Hepatocyte (in vitro differentiated cells): Measurements from ENCODE around the gene BLVRB. TPM values are rescaled to one million over a fixed set of nuclear protein-coding genes. Genes with fewer than 3 reads are reported as not detected.

Experiments used
- DNase-seq: peaks from one replicate; pipeline ENCODE4 v3.0.0-alpha.2; 2016; ENCODE audit warnings: low spot score
- H2AFZ ChIP-seq: fragments of 200-600 bp; sonication (generic); 2 replicates; pipeline ENCODE4 v1.6.0; 2016; ENCODE audit warnings: antibody characterized with exemption, mild to moderate bottlenecking
- H3K27ac ChIP-seq: fragments of 200-600 bp; sonication (generic); 2 replicates; pipeline ENCODE4 v1.5.1; 2016; ENCODE audit warnings: mild to moderate bottlenecking
- H3K27me3 ChIP-seq: fragments of 200-600 bp; sonication (generic); 2 replicates; pipeline ENCODE4 v1.6.1; 2016
- H3K36me3 ChIP-seq: fragments of 200-600 bp; sonication (generic); replicated peaks from 2 replicates; pipeline ENCODE4 v1.5.1; 2016; ENCODE audit warnings: low read depth; ENCODE audit not compliant: insufficient read depth
- H3K4me1 ChIP-seq: fragments of 200-600 bp; sonication (generic); 2 replicates; pipeline ENCODE4 v1.5.1; 2016; ENCODE audit warnings: mild to moderate bottlenecking, moderate library complexity; ENCODE audit not compliant: insufficient read depth
- H3K4me2 ChIP-seq: fragments of 200-600 bp; sonication (generic); 2 replicates; pipeline ENCODE4 v1.6.0; 2016
- H3K4me3 ChIP-seq: fragments of 200-600 bp; sonication (generic); 2 replicates; pipeline ENCODE4 v1.5.1; 2016; ENCODE audit warnings: mild to moderate bottlenecking
- H3K79me2 ChIP-seq: fragments of 200-600 bp; sonication (generic); 2 replicates; pipeline ENCODE4 v1.6.0; 2017; ENCODE audit warnings: mild to moderate bottlenecking
- H3K9me2 ChIP-seq: fragments of 200-600 bp; sonication (generic); replicated peaks from 2 replicates; pipeline ENCODE4 v1.6.0; 2017; ENCODE audit warnings: mild to moderate bottlenecking; ENCODE audit not compliant: insufficient read depth
- H3K9me3 ChIP-seq: fragments of 200-600 bp; sonication (generic); 2 replicates; pipeline ENCODE4 v1.5.1; 2016; ENCODE audit warnings: low read depth, mild to moderate bottlenecking
- H4K20me1 ChIP-seq: fragments of 200-600 bp; sonication (generic); 2 replicates; pipeline ENCODE4 v1.6.0; 2016; ENCODE audit warnings: mild to moderate bottlenecking; ENCODE audit not compliant: insufficient read depth, poor library complexity, severe bottlenecking
- CTCF ChIP-seq: fragments of 200-600 bp; sonication (generic); IDR thresholded peaks from 2 replicates; pipeline ENCODE4 v1.5.1; 2016; ENCODE audit warnings: antibody characterized with exemption, mild to moderate bottlenecking; ENCODE audit not compliant: poor library complexity
- EZH2 ChIP-seq: fragments of 200-600 bp; sonication (generic); IDR thresholded peaks from 2 replicates; pipeline ENCODE4 v1.6.1; 2016; ENCODE audit warnings: antibody characterized with exemption, mild to moderate bottlenecking, borderline replicate concordance
- EZH2phosphoT487 ChIP-seq: fragments of 200-600 bp; sonication (generic); IDR thresholded peaks from one replicate; pipeline ENCODE4 v1.6.1; 2018; ENCODE audit warnings: antibody characterized with exemption, mild to moderate bottlenecking, low read depth, moderate library complexity; ENCODE audit not compliant: unreplicated experiment, severe bottlenecking
- WGBS: methylation state at CpG from one replicate; pipeline ENCODE4 v1.1.6; 2016; ENCODE audit warnings: low lambda C conversion rate; ENCODE audit errors: missing lambda C conversion rate; 5-methylcytosine and 5-hydroxymethylcytosine counted together
- polyA plus RNA-seq: library from polyadenylated mRNA; unstranded; fragments of >200 nt; fragmentation: Nextera tagmentation; extraction: Ambion mirVana; gene quantifications from 2 replicates; pipeline ENCODE4 v1.2.1, GENCODE V29; 2016
- total RNA-seq: library from RNA; depleted of rRNA; stranded (reverse); fragments of >200 nt; gene quantifications from 2 replicates; pipeline ENCODE4 v1.2.3, GENCODE V29; 2014

BLVRB gene
- total and polyA plus RNA-seq, 2 experiments from 2014 or later: 114 to 157 TPM

- peak within 1 kb of the TSS; percentile 55 for H2AFZ ChIP-seq
- H3K79me2 ChIP-seq: peaks cover 33% of the 10 kb centered on the region
- H3K36me3 ChIP-seq: no peaks in the 10 kb centered on the region
- under 1% methylated on average over 69 of the region's 75 CpGs for WGBS
- peak within 1 kb of the TSS; percentile 39 for H3K4me3 ChIP-seq
- no peaks in the 10 kb centered on the region for H4K20me1 ChIP-seq
- peak; percentile 100 for DNase-seq
- no peak for TF ChIP-seq EZH2phosphoT487
- peak; percentile 95 for TF ChIP-seq CTCF
- no peaks in the 10 kb centered on the region for H3K27me3 ChIP-seq
- no peaks in the 10 kb centered on the region for H3K9me2 ChIP-seq
- H3K9me3 ChIP-seq: no peaks in the 10 kb centered on the region
- peak within 1 kb of the TSS; percentile 95 for H3K4me2 ChIP-seq
- peaks cover 13% of the 10 kb centered on the region for H3K4me1 ChIP-seq
- H3K27ac ChIP-seq: peak within 1 kb of the TSS; percentile 99
Measured at GRCh38 chr19:40425450-40426287, 39.9 kb downstream of the BLVRB start, which contains the start of gene SERTAD1. SERTAD1 (minus strand) TSS chr19:40425992; CDS start chr19:40423546, 2,446 bp downstream.

GRCh38 chr19:40424637-40425449, 40.7 kb downstream of the BLVRB start:
- peaks cover 17% of the 10 kb centered on the region for H3K4me1 ChIP-seq
- no peak for TF ChIP-seq EZH2
- no peak for TF ChIP-seq CTCF
- no peaks in the 10 kb centered on the region for H3K9me3 ChIP-seq
- DNase-seq: no peak
- H3K27me3 ChIP-seq: no peaks in the 10 kb centered on the region
- H4K20me1 ChIP-seq: no peaks in the 10 kb centered on the region
- H3K4me3 ChIP-seq: peak overlapping the region; percentile 39
- H3K79me2 ChIP-seq: peaks cover 33% of the 10 kb centered on the region
- peak overlapping the region; percentile 44 for H2AFZ ChIP-seq
- H3K9me2 ChIP-seq: no peaks in the 10 kb centered on the region
- no peaks in the 10 kb centered on the region for H3K36me3 ChIP-seq
- peak overlapping the region; percentile 99 for H3K27ac ChIP-seq
- WGBS: 2% methylated on average over 20 of the region's 28 CpGs
- H3K4me2 ChIP-seq: peak overlapping the region; percentile 95

GRCh38 chr19:40423938-40424337, 41.6 kb downstream of the BLVRB start:
- Histone ChIP-seq H3K27me3 (no peaks in the 10 kb centered on the region), H3K27ac (peak overlapping the region; percentile 99), H2AFZ (no peak overlapping the region), H3K4me3 (peak overlapping the region; percentile 39), H3K4me2 (peak overlapping the region; percentile 95), H3K36me3 (no peaks in the 10 kb centered on the region), H3K9me2 (no peaks in the 10 kb centered on the region), H3K9me3 (no peaks in the 10 kb centered on the region), H3K79me2 (peaks cover 33% of the 10 kb centered on the region), H3K4me1 (peaks cover 17% of the 10 kb centered on the region), H4K20me1 (no peaks in the 10 kb centered on the region)
- no peak for DNase-seq
- TF ChIP-seq EZH2: no peak
- TF ChIP-seq EZH2phosphoT487: no peak
- no peak for TF ChIP-seq CTCF
- WGBS: 96% methylated on average over 6 of the region's 6 CpGs
